Sigmoid colon (tissue), 7 donors: ENCODE results near the gene PCDHGA12. TPM values are rescaled to one million over a fixed set of nuclear protein-coding genes. Genes with fewer than 3 reads are reported as not detected.
A peak's percentile ranks its signal among the peaks of the same experiment; 100 is the strongest.

Experiments used
- DNase-seq: peaks from one replicate; pipeline ENCODE4 v3.0.0-alpha.2; 2019
- H3K27ac ChIP-seq, 4 donors: fragments of 200-600 bp; sonication (generic); one replicate each; pipeline ENCODE4 v1.5.1; 2016 to 2019; ENCODE audit warnings: mild to moderate bottlenecking in 1 of 4
- H3K27me3 ChIP-seq, 3 donors: fragments of 200-600 bp; sonication (generic); one replicate each; pipeline ENCODE4 v1.5.1; 2019; ENCODE audit warnings: mild to moderate bottlenecking in 1 of 3
- H3K36me3 ChIP-seq, 4 donors: fragments of 200-600 bp; sonication (generic); one replicate each; pipeline ENCODE4 v1.5.1; 2016 to 2019
- H3K4me1 ChIP-seq, 4 donors: fragments of 200-600 bp; sonication (generic); one replicate each; pipeline ENCODE4 v1.5.1; 2017 to 2019
- H3K4me3 ChIP-seq, 4 donors: fragments of 200-600 bp; sonication (generic); one replicate each; pipeline ENCODE4 v1.5.1; 2017 to 2019; ENCODE audit warnings: mild to moderate bottlenecking in 2 of 4, moderate library complexity in 1 of 4
- H3K9me3 ChIP-seq, 4 donors: fragments of 200-600 bp in 3 of 4; sonication (generic) in 3 of 4; one replicate each; pipeline versions ENCODE4 v1.5.1 to v1.6.1; 2013 to 2019
- EP300 ChIP-seq, 4 donors: sonication (generic); formaldehyde crosslinking; IDR thresholded peaks; one replicate each; pipeline ENCODE4 v1.6.1; 2017; ENCODE audit warnings: antibody characterized with exemption in 4 of 4
- POLR2A ChIP-seq, 2 donors: fragments of 450-650 bp; IDR thresholded peaks; one replicate each; pipeline ENCODE4 v1.6.1; 2016; ENCODE audit warnings: antibody characterized with exemption in 2 of 2, mild to moderate bottlenecking in 2 of 2, moderate library complexity in 2 of 2
- POLR2AphosphoS5 ChIP-seq, 4 donors: sonication (generic); formaldehyde crosslinking; IDR thresholded peaks; one replicate each; pipeline ENCODE4 v1.6.1; 2017; ENCODE audit warnings: antibody characterized with exemption in 4 of 4
- WGBS, 2 donors: extraction: QIAGEN DNeasy Blood & Tissue Kit; methylation state at CpG; one replicate each; pipeline ENCODE4 v1.1.7; 2013; 5-methylcytosine and 5-hydroxymethylcytosine counted together
- intact Hi-C: fragments of 100-400 bp; cut with DNase I; formaldehyde crosslinking; loops from one replicate; pipeline ENCODE4 v1.15.1; 2023
- polyA plus RNA-seq, 3 donors: library from polyadenylated mRNA; stranded (reverse); fragments of 200-250 nt; gene quantifications; one replicate each; pipeline ENCODE4 v1.2.3, GENCODE V29; 2013
- total RNA-seq, 4 donors: library from RNA; depleted of rRNA; stranded (reverse); fragments of >200 nt; gene quantifications; one replicate each; pipeline ENCODE4 v1.1.0, GENCODE V29; 2016
- TF ChIP-seq, protein P1 (sequence below), 4 experiments: fragments of 450-650 bp in 3 of 4; fragments of 200-600 bp in 1 of 4; IDR thresholded peaks; one replicate each; pipeline ENCODE4 v1.5.1; 2016 to 2019; ENCODE audit warnings: antibody characterized with exemption in 4 of 4, mild to moderate bottlenecking in 3 of 4, moderate library complexity in 2 of 4
- donor health status: healthy with polysubstance abuse.
- donor health status: Bipolar disorder and iron deficiency.
- donor health status: healthy.

PCDHGA12 gene
- 10 to 100 TPM in 2 of 4 donors, 1 to 10 TPM in 2; 5.4 to 14.1 (median 11.3) TPM for total RNA-seq
- polyA plus RNA-seq, result under 1 TPM in 1 of 3 donors, not detected in 2; 0.80 TPM

DNA sequence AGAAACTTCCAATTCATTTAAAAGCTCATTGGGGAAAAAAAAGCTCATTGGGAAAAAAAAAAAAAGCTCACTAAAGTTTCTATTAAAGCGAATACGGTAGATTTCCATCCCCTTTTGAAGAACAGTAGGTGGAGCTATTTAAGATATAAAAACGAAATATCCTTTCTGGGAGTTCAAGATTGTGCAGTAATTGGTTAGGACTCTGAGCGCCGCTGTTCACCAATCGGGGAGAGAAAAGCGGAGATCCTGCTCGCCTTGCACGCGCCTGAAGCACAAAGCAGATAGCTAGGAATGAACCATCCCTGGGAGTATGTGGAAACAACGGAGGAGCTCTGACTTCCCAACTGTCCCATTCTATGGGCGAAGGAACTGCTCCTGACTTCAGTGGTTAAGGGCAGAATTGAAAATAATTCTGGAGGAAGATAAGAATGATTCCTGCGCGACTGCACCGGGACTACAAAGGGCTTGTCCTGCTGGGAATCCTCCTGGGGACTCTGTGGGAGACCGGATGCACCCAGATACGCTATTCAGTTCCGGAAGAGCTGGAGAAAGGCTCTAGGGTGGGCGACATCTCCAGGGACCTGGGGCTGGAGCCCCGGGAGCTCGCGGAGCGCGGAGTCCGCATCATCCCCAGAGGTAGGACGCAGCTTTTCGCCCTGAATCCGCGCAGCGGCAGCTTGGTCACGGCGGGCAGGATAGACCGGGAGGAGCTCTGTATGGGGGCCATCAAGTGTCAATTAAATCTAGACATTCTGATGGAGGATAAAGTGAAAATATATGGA lies at the start of gene PCDHGA12:
Gene PCDHGA12 (plus strand): TSS at position 176 of the 782 bp plus-strand sequence. CDS start 253 bp downstream, at position 429.
- H3K27me3 ChIP-seq, result no peaks in the 10 kb centered on the region
- H3K27ac ChIP-seq, result no peak within 1 kb of the TSS
- peaks cover 0 to 8% (median 0%) of the 10 kb centered on the region in 4 donors for H3K36me3 ChIP-seq
- intact Hi-C loops, result no loop called here
- H3K4me1 ChIP-seq, result no peaks in the 10 kb centered on the region
- 16 to 50% methylated on average over 33 of the region's 33 CpGs for WGBS, 2 donors
- TF ChIP-seq, protein P1, sequence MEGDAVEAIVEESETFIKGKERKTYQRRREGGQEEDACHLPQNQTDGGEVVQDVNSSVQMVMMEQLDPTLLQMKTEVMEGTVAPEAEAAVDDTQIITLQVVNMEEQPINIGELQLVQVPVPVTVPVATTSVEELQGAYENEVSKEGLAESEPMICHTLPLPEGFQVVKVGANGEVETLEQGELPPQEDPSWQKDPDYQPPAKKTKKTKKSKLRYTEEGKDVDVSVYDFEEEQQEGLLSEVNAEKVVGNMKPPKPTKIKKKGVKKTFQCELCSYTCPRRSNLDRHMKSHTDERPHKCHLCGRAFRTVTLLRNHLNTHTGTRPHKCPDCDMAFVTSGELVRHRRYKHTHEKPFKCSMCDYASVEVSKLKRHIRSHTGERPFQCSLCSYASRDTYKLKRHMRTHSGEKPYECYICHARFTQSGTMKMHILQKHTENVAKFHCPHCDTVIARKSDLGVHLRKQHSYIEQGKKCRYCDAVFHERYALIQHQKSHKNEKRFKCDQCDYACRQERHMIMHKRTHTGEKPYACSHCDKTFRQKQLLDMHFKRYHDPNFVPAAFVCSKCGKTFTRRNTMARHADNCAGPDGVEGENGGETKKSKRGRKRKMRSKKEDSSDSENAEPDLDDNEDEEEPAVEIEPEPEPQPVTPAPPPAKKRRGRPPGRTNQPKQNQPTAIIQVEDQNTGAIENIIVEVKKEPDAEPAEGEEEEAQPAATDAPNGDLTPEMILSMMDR (IDR thresholded peaks at IDR 0.05), result peak in 1 of 4 experiments; percentile 18
- no peak for TF ChIP-seq POLR2A (IDR thresholded peaks at IDR 0.05)
- no peak for DNase-seq
- peaks cover 51 to 89% (median 68%) of the 10 kb centered on the region in 4 donors for H3K9me3 ChIP-seq
- peak within 1 kb of the TSS in 3 of 4 donors; percentile 13 to 29 (median 22) for H3K4me3 ChIP-seq

DNA sequence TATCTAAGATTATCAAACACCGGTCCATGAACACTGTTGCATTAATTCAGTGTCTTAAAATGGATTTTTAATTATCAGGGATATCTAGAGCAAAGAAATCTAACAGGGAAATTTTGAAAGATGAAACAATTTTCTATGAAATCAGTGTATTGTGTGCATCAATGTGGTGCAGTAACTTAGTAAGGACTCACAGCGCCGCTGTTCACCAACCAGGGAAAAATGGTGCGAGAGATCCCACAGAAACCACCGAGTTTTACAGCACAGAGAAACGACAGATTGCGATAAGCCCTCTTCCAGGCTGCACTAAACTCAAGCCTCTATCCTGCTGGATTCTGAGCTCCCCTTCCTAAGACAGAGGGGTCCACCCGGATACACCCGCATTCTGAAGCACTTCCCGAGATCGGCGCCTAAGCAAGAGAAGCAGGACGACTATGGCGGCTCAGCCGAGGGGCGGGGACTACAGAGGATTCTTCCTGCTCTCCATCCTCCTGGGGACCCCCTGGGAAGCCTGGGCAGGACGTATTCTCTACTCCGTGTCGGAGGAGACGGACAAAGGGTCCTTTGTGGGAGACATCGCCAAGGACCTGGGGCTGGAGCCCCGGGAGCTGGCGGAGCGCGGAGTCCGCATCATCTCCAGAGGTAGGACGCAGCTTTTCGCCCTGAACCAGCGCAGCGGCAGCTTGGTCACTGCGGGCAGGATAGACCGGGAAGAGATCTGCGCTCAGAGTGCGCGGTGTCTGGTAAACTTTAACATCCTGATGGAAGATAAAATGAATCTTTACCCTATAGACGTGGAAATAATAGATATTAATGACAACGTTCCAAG lies 47.6 kb upstream of the PCDHGA12 start, which contains the start of gene PCDHGA7:
Gene PCDHGA7 (plus strand): TSS at position 274 of the 826 bp plus-strand sequence. CDS start 158 bp downstream, at position 432.
- peaks cover 0 to 9% (median 0%) of the 10 kb centered on the region in 3 donors for H3K27me3 ChIP-seq
- H3K36me3 ChIP-seq, result peaks cover 0 to 6% (median 0%) of the 10 kb centered on the region in 4 donors
- no peaks in the 10 kb centered on the region for H3K4me1 ChIP-seq
- intact Hi-C loops, result no loop called here
- H3K9me3 ChIP-seq, result peaks cover 22 to 89% (median 66%) of the 10 kb centered on the region in 4 donors
- no peak within 1 kb of the TSS for H3K27ac ChIP-seq
- DNase-seq, result peak; percentile 30
- 19 to 40% methylated on average over 37 of the region's 37 CpGs for WGBS, 2 donors
- TF ChIP-seq EP300 (IDR thresholded peaks at IDR 0.05) (no peak), POLR2A (IDR thresholded peaks at IDR 0.05) (no peak), POLR2AphosphoS5 (IDR thresholded peaks at IDR 0.05) (no peak)
- TF ChIP-seq, protein P1 (IDR thresholded peaks at IDR 0.05), result no peak
- H3K4me3 ChIP-seq, result peak within 1 kb of the TSS in 1 of 4 donors; percentile 8

DNA sequence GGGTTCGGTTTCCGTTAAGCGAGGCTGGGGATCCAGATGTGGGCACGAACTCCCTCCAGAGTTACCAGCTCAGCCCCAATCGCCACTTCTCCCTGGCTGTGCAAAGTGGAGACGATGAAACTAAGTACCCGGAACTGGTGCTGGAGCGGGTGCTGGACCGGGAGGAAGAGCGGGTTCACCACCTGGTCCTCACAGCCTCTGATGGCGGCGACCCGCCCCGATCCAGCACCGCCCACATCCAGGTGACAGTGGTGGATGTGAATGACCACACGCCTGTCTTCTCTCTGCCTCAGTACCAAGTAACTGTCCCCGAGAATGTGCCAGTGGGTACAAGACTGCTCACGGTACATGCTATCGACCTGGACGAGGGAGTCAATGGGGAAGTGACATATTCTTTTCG lies 47.0 kb upstream of the PCDHGA12 start:
- peaks cover 0 to 9% (median 0%) of the 10 kb centered on the region in 3 donors for H3K27me3 ChIP-seq
- H3K4me1 ChIP-seq, result no peaks in the 10 kb centered on the region
- intact Hi-C loops, result no loop called here
- TF ChIP-seq EP300 (IDR thresholded peaks at IDR 0.05) (no peak), POLR2AphosphoS5 (IDR thresholded peaks at IDR 0.05) (no peak), POLR2A (IDR thresholded peaks at IDR 0.05) (no peak)
- peaks cover 24 to 86% (median 63%) of the 10 kb centered on the region in 4 donors for H3K9me3 ChIP-seq
- 43 to 60% methylated on average over 21 of the region's 21 CpGs for WGBS, 2 donors
- peaks cover 0 to 6% (median 0%) of the 10 kb centered on the region in 4 donors for H3K36me3 ChIP-seq
- no peak overlapping the region for H3K27ac ChIP-seq
- no peak overlapping the region for H3K4me3 ChIP-seq
- DNase-seq, result no peak

DNA sequence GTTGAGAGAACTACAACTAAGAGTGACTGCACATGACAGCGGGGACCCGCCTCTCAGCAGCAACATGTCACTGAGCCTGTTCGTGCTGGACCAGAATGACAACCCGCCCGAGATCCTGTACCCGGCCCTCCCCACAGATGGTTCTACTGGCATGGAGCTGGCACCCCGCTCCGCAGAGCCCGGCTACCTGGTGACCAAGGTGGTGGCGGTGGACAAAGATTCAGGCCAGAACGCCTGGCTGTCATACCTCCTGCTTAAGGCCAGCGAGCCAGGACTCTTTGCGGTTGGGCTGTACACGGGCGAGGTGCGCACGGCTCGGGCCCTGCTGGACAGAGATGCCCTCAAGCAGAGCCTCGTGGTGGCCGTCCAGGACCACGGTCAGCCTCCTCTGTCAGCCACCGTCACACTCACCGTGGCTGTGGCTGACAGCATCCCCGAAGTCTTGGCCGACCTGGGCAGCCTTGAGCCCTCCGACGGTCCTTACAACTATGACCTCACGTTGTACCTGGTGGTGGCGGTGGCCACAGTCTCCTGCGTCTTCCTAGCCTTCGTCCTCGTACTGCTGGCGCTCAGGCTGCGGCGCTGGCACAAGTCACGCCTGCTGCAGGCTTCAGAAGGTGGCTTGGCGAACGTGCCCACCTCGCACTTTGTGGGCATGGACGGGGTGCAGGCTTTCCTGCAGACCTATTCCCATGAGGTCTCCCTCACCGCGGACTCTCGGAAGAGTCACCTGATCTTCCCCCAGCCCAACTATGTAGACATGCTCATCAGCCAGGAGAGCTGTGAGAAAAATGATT lies 45.6 kb upstream of the PCDHGA12 start:
- Histone ChIP-seq H3K4me1 (no peaks in the 10 kb centered on the region), H3K9me3 (peaks cover 37 to 89% (median 73%) of the 10 kb centered on the region in 4 donors), H3K27ac (no peak overlapping the region), H3K36me3 (peaks cover 0 to 6% (median 0%) of the 10 kb centered on the region in 4 donors), H3K4me3 (no peak overlapping the region), H3K27me3 (peaks cover 0 to 9% (median 0%) of the 10 kb centered on the region in 3 donors)
- WGBS, 2 donors, result 58 to 71% methylated on average over 43 of the region's 43 CpGs
- intact Hi-C loops, result no loop called here
- TF ChIP-seq POLR2A (IDR thresholded peaks at IDR 0.05), result no peak
- TF ChIP-seq, protein P1 (IDR thresholded peaks at IDR 0.05), result no peak
- no peak for TF ChIP-seq POLR2AphosphoS5 (IDR thresholded peaks at IDR 0.05)
- no peak for TF ChIP-seq EP300 (IDR thresholded peaks at IDR 0.05)
- DNase-seq, result no peak
